IPS DF 4.7 (cell line): Measurements from ENCODE around the gene SPATA33.
"Not testable (repeated sequence)": the region's sequence is repeated elsewhere in the genome, so short reads cannot be mapped to it uniquely, and the experiment has no call there.

ENCODE experiments used
- DNase-seq: peaks from one replicate; pipeline ENCODE4 v3.0.0-alpha.2; 2013; ENCODE audit warnings: low spot score; ENCODE audit errors: extremely low read depth

Gene SPATA33

GRCh38 chr16:89658221-89658879 lies 714 bp downstream of the SPATA33 start:
- no peak for DNase-seq

GRCh38 chr16:89660146-89660545 lies 2.5 kb downstream of the SPATA33 start:
- no peak for DNase-seq

- no peak for DNase-seq
Measured at GRCh38 chr16:89661215-89661614, 3.6 kb downstream of the SPATA33 start.

- DNase-seq, result not testable (repeated sequence)
Measured at GRCh38 chr16:89664238-89664637, 6.6 kb downstream of the SPATA33 start.

- DNase-seq, result not testable (repeated sequence)
Measured at GRCh38 chr16:89667000-89667399, 9.4 kb downstream of the SPATA33 start.

- no peak for DNase-seq
Measured at GRCh38 chr16:89667633-89668032, 10.0 kb downstream of the SPATA33 start.

- no peak for DNase-seq
Measured at GRCh38 chr16:89668790-89669158, 11.1 kb downstream of the SPATA33 start.

GRCh38 chr16:89669755-89670154 lies 12.1 kb downstream of the SPATA33 start:
- DNase-seq, result no peak

- DNase-seq, result no peak
Measured at GRCh38 chr16:89670496-89671431, 13.1 kb downstream of the SPATA33 start.

GRCh38 chr16:89671565-89671964 lies 13.9 kb downstream of the SPATA33 start:
- DNase-seq, result not testable (repeated sequence)

- no peak for DNase-seq
Measured at GRCh38 chr16:89672177-89672941, 14.7 kb downstream of the SPATA33 start.

GRCh38 chr16:89678258-89678657 lies 20.6 kb downstream of the SPATA33 start:
- DNase-seq, result no peak

GRCh38 chr16:89685916-89686315 lies 28.3 kb downstream of the SPATA33 start:
- no peak for DNase-seq

- no peak for DNase-seq
Measured at GRCh38 chr16:89686520-89687091, 29.0 kb downstream of the SPATA33 start, which contains the start of gene CDK10. Gene CDK10 (plus strand): TSS chr16:89686689. CDS start chr16:89686711, 22 bp downstream.

GRCh38 chr16:89687092-89687940 lies 29.7 kb downstream of the SPATA33 start:
- no peak for DNase-seq

GRCh38 chr16:89688395-89688794 lies 30.8 kb downstream of the SPATA33 start:
- DNase-seq, result no peak

GRCh38 chr16:89689142-89689541 lies 31.5 kb downstream of the SPATA33 start:
- DNase-seq, result no peak

GRCh38 chr16:89689621-89690020 lies 32.0 kb downstream of the SPATA33 start:
- not testable (repeated sequence) for DNase-seq

- no peak for DNase-seq
Measured at GRCh38 chr16:89690392-89690901, 32.8 kb downstream of the SPATA33 start.
